Thyroid gland (tissue), 4 donors: ENCODE results near the gene KLF9.

Experiments used
- CTCF ChIP-seq, 6 experiments: fragments of 200-600 bp in 3 of 6; fragments of 450-650 bp in 3 of 6; sonication (generic) in 3 of 6; IDR thresholded peaks; one replicate each; pipeline ENCODE4 v1.5.1; 2016 to 2019; ENCODE audit warnings: antibody characterized with exemption in 6 of 6, mild to moderate bottlenecking in 2 of 6, inconsistent platforms in 1 of 6, moderate library complexity in 1 of 6
- POLR2A ChIP-seq, 2 donors: fragments of 450-650 bp; IDR thresholded peaks; one replicate each; pipeline ENCODE4 v1.6.1; 2017; ENCODE audit warnings: antibody characterized with exemption in 2 of 2, mild to moderate bottlenecking in 2 of 2, moderate library complexity in 1 of 2

- no peak for TF ChIP-seq POLR2A (IDR thresholded peaks at IDR 0.05)
- peak in 5 of 6 experiments; percentile 48 to 80 (median 54) for TF ChIP-seq CTCF (IDR thresholded peaks at IDR 0.05)
Observed at GRCh38 chr9:70340572-70340971, 73.9 kb downstream of the KLF9 start.
